Fibroblast of skin of right biceps (primary cell): ENCODE data around the gene HEYL.
A peak's percentile ranks its signal among the peaks of the same experiment; 100 is the strongest.

Experiments
- DNase-seq: peaks from one replicate; pipeline ENCODE4 v3.0.0-alpha.2; 2013

HEYL gene

DNA sequence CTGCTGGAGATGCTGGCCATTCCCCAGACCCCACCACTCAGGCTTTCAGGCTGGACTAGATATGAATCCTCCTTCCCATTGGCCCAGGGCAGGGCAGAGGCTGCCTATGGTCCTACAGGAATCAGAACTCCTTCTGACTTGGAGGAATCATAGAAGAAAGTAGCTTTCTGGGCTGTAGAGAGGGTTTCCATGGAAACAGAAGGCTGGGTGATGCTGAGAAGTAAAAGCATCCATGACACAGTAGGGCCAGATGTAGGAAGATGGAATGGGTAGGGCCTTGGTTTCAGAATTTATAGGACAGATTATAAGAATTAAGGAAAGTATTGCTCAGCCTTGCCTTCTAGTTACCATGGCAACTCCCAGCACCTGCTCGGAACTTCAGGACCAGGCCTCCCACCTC lies 23.4 kb upstream of the HEYL start:
- no peak for DNase-seq

DNA sequence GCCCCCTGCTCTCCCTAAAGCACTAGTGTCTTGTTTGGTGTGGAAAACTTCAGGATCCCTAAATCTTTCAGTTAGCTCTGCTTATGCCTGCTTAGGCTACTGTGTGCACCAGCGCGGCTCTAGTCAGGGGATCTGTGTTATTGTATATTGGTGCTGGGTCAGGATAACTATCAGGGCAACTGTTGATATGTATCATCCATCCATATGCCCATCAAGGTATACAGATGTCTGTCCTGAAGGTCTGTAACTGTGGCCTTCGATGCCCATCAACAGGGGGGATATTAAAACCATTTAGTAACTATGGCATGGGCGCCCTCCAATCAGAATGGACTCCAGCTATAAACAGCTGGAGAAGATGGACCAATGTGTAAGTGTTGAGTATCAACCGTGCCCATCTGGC lies 20.1 kb upstream of the HEYL start:
- no peak for DNase-seq

DNA sequence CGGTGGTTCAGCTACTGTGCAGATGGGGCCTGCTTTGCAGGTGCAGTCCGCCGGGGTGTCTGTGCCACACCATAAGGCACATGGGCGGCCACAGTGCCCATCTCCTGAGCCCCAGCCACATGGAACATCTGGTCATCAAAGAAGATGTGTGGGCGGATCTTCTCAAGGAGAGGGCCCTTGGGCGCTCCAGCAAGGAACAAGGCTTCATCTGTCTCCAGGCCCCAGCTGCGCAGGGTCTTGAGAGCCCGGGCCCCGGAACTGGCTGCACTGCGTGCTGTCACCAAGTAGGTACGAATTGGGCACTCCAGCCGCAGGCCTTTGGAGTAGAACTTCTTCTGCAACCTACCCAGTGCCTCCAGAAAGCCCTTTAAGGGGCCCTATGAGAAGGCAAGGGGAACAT lies 19.7 kb upstream of the HEYL start:
- DNase-seq, result no peak

DNA sequence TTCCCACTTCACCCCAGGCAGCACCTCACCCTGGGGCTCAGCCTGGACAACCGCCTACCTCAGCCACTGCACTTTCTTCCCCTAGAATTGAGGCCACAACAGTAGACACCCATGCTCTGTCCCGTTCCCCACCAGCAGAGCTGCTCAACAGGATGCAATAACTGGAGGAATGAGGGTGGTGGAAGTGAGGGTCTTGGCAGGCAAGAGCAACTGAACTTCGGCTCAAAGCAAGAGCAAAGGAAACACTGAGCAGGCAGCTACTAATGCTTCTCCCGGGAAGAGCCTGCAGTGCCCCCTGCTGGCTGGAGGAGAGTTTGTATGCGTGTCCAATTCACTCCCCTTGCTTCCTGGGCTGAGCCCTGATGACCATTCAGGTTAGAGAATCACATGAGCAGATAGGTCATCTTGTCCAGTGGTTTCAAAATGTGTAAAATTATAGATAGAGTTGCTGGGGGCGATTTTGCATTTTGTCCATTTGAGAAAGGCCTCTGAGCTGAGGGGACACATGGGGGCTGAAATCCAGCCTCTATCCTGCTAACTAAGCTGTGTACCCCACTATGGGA lies 18.6 kb upstream of the HEYL start:
- DNase-seq, result peak; percentile 63

DNA sequence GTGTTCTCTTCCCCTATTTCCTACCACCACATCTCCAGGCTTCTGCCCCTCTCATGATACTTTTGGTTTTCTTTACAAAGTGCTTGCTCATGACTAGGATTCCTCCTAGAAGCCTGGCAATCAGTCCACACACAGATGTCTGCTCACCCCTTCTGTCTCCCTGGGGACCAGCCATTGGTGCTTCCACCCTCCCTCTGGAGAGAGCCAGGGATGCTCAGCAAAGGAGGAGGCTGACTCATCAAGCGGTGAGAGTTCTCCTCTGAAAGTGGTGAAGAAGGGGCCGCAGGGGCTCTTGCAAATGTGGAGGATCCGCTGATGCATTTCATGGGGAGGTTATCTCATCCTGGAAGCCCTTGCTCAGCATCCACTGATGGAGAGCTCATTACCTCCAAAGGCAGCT lies 18.0 kb upstream of the HEYL start:
- peak; percentile 64 for DNase-seq

DNA sequence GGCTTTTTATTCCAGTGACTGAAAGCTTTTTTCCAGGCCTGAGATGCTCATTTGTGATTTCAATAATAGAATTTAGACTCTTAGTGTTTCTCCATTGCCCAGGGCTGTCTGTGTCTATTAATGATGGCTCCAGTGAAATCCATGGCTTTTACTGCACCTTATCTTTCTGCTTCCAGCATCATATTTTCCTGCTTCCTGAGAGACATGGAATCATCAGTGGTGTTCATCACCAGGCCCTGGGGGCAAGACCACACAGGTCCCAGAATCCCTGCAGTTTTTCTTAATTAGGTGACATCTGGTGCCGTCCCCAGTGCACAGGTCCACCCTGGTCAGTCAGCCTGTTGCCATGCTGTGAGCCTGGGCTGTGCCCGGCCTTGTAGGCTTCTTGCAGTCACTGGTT lies 16.9 kb upstream of the HEYL start:
- no peak for DNase-seq

DNA sequence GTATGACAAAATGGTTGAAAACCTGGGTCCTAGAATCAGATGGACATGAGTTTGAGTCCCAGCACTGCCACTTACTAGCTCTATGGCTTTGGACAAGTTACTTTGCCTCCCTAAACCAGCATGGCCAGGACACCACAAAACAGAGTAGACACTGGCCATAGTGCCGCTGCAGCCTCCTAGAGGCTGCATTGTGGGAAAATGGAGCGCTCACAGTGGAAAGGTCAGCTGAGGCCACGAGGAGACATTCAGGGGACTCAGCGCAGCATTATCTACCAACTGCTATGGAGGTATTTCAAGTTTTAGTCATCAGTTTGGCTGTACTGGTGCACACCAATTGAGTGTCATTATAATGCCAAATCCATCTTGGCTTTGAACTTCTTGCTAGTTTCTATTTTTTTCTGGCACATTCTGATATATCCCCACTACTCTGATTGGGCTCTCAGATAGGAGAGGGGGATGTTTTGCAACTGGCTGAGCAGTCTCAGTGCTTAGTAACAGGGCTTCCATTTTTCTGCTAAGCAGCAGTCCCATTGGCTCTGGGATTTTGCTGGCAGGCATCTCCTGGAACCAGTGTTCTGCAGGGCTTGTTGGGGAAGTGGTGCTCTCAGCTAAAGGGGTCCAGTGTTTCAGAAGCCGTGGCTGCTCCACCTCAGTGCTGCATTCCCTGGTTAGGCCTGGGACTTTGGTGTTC lies 16.3 kb upstream of the HEYL start:
- no peak for DNase-seq

DNA sequence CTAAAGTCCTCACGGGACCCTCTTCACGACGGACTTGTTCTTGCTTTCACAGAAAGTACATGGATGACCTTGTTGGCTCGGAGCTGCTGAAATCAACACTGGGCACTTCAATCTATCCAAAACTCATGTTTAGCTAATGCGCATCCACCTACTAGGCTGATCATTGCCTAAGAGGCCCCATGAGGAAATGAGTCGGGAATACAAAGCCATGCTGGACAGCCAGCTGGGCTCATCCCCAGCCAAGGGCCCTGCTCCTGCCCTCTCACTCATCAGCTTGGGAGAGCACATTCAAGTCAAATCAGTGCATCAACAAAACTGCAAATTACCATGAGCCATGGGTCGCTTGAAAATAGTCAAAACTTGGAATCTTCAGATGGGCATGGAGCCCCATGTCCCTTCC lies 14.8 kb upstream of the HEYL start:
- DNase-seq, result no peak

DNA sequence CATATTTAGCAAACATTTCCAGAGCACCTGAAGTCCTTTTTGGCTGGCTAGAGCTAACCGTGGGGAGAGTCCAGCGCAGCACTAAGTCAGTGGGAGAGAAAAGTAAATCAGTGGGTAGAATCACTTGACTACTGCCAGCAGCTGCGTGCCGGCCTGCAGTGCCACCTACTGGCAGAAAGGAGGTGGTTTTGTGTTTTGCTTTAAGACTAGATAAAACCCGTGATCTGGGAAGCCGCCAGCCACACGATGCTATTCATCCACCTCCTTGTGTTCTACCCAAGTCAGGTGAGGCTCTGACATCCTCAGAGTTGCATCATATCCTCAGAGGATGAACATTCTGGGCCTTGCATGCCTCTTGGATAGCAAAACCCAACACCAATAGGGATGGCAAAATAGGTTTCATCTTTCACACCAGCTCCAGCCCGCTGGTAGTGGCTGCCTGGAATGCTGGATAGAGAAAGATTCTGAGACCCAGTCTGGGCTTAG lies 14.1 kb upstream of the HEYL start:
- DNase-seq, result peak; percentile 62

DNA sequence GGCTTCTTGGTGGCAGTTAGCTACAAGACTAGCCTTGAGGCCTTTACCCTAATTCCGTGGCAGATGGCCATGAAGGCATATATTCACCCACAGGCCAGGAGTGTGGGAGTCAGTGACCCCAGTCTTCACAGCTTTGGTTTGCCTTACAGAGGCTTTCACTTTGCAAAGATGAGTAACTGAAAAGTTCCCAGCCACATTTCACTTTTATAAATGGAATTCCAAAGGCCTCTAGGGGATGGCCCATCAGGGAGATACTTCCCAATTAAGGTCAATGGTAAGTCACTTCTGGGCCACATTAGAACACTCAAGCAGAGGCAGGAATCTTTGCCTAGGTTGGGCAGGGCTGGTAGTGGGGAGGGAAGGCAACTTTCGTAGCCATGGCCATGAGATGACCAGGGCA lies 13.1 kb upstream of the HEYL start:
- no peak for DNase-seq

DNA sequence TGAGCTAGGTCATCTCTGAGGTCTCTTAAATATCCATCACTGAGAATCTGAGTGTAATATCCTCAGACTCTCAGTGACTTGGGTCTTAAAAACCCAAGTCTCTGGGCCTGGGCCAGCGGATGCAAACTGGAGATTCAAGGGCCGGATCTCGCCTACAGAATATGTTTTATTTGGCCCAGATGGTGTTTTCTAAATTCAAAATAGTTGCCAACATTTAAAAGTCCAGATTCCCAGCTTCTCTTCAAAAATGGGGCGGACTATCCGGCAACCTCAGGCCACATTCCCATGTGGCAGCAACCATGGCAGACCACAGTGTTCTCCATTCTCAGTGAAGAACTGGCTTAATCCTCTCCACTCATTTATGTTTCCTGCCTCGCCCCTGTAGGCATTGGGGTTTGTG lies 12.7 kb upstream of the HEYL start:
- no peak for DNase-seq

DNA sequence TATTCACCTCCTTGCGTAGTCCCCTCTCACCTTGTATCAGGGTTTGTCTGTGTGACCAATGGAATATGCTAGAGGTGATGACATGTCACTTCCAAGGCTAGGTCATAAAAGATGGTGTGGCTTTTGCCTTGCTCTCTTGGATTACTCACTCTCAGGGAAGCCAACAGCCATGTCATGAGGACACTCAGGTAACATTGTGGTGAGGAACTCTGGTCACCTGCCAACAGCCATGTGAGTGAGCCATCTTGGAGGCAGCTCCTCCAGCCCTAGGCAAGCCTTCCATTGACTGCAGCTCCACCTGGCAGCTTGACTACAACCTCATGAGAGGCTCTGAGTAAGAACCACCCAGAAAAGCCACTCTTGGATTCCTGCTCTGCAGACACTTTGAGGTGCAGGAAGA lies 11.0 kb upstream of the HEYL start:
- no peak for DNase-seq

DNA sequence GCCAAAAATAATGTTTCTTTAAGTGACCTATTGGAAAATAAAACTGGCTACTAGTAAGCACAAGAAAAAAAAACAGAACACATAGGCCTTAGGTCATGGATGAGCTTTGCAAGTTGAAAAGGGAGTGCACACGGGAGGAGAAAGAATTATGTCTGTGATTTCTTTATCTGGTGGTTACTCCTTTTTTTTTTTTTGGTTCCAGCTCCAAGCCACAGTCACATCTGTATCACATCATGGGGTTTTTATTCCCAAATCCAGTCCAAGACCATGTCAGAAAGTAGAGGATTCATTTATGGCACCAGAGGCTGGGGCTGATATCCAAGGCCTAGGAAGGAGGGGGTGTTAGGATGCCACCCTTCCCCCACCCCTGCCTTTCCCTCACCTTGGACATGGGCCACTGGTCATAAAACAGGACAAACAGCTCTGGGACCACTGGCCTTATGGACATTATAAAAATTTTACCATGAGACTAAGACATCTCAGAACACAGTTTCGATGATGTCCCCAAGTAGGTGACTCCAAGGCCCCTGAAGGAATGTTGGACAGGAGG lies 10.3 kb upstream of the HEYL start:
- no peak for DNase-seq

DNA sequence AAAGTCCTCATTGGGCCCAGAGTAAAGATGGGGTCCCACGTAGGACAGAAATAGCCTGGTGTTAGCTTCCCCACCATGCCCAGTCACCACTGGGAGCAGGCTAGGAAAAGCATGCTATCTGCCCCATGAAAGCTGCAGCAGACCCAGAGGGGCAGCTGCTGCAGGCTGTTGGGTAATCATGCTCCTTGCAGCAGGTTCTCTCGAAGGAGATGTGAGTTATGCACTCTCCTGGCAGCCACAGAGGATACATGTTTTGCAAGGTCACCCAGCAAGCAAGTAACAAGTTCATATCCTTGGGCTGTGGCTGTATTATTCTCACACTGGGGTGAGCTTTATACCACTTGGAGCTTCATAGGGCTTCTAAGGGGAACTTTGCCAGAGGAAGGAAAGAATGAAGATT lies 9.1 kb upstream of the HEYL start:
- DNase-seq, result no peak

DNA sequence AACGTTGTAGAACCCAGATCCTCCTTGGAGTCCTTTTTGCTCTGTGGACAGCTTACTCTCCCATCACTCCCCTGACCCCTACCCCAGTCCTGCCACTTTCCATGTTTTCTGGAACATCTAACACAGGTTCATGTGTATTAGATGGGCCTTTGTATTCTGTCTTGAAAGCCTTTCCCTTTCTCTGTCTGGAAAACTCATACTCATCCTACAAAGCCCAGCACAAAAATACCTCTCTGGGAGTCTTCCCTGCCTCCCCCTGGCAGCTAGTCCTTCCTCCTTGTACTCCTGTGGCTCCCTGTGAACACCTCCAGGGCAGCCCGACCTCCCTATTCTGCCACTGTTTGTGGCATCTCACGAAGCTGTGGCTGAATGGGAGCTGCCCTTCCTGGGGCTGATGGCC lies 7.8 kb upstream of the HEYL start:
- DNase-seq, result no peak

DNA sequence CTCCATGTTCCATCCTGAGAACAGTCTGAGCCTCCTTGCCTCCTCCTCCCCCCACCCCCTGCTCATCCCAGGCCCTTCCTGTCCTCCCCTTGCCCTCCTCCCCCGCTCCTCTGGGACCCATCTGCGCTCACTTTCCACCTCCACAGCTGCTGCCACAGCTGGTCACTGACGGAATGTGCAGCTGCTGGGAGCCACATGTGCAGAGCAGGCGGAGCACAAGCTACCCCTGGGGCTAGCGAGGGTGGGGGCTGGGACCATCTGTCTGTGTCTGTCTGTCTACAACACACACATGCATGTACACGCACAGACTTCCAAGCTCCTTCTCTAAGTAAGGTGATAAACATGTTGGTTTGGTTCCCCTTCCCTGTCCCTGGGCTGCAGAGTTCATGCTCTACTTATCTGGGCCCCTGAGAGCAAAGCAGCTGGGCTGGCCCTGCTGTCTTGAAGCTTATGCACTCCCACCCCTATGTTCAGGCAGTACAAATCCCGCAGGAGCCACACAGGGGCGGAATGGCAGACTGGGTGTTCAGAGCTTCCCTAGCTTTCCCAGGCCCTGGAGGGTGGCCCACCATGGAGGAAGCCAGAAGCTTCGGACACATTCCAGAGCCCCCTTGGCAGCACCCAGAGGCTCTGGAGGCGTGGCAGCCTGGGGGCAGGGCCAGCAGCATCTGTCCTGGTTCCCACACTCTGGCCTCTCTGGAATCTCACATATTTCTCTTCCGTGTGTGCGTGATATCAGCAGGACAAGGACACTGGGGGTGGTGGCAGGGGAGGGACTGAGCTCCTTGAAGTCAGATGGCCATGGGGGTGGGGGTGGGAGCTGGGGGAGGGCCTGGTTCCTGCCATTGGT lies 7.0 kb upstream of the HEYL start:
- DNase-seq, result peak; percentile 62

DNA sequence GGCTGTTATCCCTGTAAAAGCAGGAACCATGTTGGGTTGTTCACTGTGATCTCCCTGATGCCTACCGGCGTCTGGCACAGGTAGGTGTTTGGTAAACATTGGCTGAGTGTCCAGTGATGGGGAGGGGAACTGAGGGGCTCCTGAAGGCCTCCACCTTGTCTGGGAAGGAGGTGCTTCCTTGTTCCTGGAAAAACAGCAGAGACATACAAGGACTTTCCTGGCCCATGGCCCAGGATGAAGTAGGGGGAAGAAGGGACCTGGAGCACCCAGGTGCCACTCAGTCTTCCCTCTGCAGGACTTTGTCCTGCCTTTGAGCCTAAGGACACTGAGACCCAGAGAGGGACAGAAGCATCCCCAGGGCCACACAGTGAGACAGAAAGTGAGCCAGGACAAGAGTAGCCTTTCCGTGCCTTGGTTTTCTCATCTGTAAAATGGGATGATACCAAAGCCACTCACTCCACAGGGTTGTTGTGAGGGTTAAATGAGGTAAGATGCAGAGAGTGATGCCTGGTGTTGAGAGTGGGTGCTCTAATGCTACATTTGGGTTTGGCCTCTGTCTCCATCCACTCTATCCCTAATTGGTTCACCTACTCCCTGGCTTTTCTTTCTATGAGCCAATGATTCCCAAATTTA lies 6.1 kb upstream of the HEYL start:
- no peak for DNase-seq

DNA sequence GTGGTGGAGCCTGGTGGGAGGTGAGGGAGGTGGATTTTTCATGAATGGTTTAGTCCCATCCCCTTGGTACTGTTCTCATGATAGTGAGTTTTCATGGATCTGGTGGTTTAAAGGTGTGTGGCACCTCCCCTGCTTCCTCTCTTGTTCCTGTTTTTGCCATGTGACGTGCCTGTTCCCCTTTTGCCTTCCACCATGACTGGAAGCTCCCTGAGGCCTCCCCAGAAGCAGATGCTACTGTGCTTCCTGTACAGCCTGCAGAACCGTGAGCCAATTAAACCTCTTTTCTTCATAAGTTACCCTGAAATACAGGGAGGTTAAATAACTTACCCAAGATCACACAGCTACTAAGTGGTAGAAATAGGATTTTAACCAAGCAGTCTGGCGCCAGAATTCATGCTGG lies 4.3 kb upstream of the HEYL start:
- no peak for DNase-seq

DNA sequence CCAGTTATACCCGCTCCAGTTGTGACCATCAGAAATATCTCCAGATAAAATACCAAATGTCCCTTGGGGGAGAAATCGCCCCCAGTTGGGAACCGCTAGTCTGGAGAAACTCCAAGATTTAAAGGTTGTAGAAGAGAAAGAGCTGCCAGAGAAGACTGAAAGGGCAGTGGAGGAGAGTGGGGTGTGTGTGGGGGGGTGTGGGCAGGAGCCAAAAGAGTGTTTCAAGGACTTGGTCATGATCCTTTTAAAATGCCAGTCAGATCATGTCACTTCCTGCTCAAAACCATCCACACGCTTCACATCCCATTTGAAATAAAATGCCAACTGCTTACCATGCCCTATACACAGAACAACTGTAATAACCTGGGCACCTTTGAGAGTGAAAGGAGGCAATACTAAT lies 3.4 kb upstream of the HEYL start:
- DNase-seq, result peak; percentile 33

DNA sequence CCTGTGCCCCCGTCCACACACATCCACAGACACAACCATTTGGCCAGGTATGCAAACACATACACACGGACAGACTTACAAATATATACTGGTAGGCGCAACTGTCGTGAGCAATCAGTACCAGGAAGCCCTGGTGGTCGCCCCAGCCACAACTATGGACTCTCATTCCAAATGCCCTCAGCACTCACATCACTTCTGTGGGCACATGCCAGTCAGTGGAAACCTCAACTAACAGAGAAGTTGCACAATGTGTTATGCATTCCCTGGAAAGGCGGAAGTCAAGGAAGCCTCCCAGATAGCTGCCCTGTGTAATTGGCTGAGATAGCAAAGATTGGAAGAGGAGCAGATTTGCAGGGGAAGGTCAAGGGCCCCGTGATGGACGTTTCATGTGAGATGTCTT lies 1.4 kb upstream of the HEYL start:
- DNase-seq, result no peak

DNA sequence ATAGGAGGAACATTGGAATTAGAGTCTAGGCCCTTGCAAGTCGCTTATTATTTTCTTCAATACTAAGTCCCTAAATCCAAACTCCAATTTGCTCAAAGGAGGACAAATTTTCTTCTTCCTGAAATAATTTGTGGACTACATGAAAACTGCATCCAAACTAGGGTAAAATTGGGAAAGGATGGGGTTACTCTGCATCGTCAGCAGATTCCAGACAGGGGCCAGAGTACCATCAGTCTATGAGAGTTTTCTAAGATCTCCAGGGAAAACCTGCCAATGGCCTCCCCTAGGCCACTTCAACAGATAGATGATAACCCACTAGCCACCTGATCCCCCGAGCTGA lies 508 bp downstream of the HEYL start:
- DNase-seq, result no peak

DNA sequence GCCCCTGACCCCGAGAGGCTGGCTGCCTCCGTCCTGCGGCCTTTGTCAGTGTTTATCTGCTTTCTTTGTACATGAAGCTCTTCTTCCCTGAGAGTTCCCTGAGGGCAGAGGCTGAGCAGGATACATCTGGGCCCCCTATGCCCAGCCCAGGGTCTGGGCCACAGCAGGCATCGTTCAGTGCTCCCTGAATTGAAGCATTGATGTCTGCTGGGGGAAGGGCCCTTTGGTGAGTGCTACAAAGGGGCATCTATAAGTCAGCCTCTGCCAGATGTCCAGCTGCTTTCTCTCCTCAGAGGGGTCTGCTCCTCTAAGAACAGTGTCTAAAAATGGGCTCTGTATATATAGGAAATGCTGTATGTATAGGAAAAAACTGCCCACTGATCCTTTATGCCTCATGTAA lies 2.1 kb downstream of the HEYL start:
- no peak for DNase-seq

DNA sequence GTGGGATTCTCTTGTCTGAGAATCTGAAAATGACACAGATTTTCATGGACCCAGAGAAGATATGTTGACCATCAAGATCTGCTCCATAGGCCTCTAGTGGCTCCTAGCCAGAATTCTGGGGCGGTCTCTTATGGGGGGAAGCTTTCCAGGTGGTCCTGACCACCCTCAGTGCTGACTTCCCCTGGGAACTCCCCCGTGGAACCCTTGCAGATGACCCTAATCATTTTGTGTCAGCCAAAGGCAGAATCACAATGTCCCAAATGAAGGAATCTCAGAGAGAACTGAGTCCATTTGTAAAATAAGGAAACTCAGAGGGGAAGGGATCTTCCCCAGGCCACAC lies 3.6 kb downstream of the HEYL start:
- no peak for DNase-seq
